OCI-LY1 (cell line): ENCODE measurements around the gene PXDC1.

Experiments used
- H2AFZ ChIP-seq: fragments of 200-600 bp; sonication (generic), shearing (Covaris generic); 2 replicates; pipeline ENCODE4 v1.6.0; 2014; ENCODE audit warnings: antibody characterized with exemption, mild to moderate bottlenecking, low read length
- H3F3A ChIP-seq: fragments of 200-600 bp; sonication (generic), shearing (Covaris generic); 2 replicates; pipeline ENCODE4 v1.6.0; 2014; ENCODE audit warnings: mild to moderate bottlenecking, antibody characterized with exemption, low read length, moderate library complexity; ENCODE audit not compliant: insufficient read depth
- H3K27ac ChIP-seq: fragments of 200-600 bp; sonication (generic); 2 replicates; pipeline ENCODE4 v1.5.1; 2014; ENCODE audit warnings: low read length, mixed run types, mild to moderate bottlenecking, low read depth; ENCODE audit not compliant: poor library complexity, severe bottlenecking
- H3K27me3 ChIP-seq: fragments of 200-600 bp; sonication (generic); 2 replicates; pipeline ENCODE4 v1.6.0; 2014; ENCODE audit warnings: antibody characterized with exemption, mild to moderate bottlenecking, low read length, moderate library complexity; ENCODE audit not compliant: insufficient read depth
- H3K36me3 ChIP-seq: fragments of 200-600 bp; sonication (generic); 2 replicates; pipeline ENCODE4 v1.6.1; 2014; ENCODE audit warnings: mild to moderate bottlenecking, antibody characterized with exemption, low read length, moderate library complexity, mixed read lengths; ENCODE audit not compliant: insufficient read depth
- H3K4me1 ChIP-seq: fragments of 200-600 bp; sonication (generic); 2 replicates; pipeline ENCODE4 v1.5.1; 2014; ENCODE audit warnings: mild to moderate bottlenecking, low read length, moderate library complexity; ENCODE audit not compliant: insufficient read depth, severe bottlenecking
- H3K4me2 ChIP-seq: fragments of 200-600 bp; sonication (generic), shearing (Covaris generic); 2 replicates; pipeline ENCODE4 v1.6.1; 2014; ENCODE audit warnings: low read length
- H3K4me3 ChIP-seq: fragments of 200-600 bp; sonication (generic); 2 replicates; pipeline ENCODE4 v1.5.1; 2014; ENCODE audit warnings: low read length, low read depth, mild to moderate bottlenecking, mixed read lengths; ENCODE audit not compliant: poor library complexity, severe bottlenecking
- H3K79me2 ChIP-seq: fragments of 200-600 bp; shearing (Covaris generic); 2 replicates; pipeline ENCODE4 v1.6.1; 2016; ENCODE audit warnings: mixed run types, low read length, mixed read lengths; ENCODE audit not compliant: insufficient read depth
- H3K9ac ChIP-seq: fragments of 200-600 bp; sonication (generic), shearing (Covaris generic); 2 replicates; pipeline ENCODE4 v1.6.1; 2014; ENCODE audit warnings: mild to moderate bottlenecking, low read length, mixed read lengths
- H3K9me2 ChIP-seq: fragments of 200-600 bp; sonication (generic), shearing (Covaris generic); 2 replicates; pipeline ENCODE4 v1.6.1; 2014; ENCODE audit warnings: low read depth, mild to moderate bottlenecking, low read length, mixed read lengths
- H3K9me3 ChIP-seq: fragments of 200-600 bp; shearing (Covaris generic); 2 replicates; pipeline ENCODE4 v1.6.1; 2014; ENCODE audit warnings: low read length, mixed read lengths
- H4K20me1 ChIP-seq: fragments of 200-600 bp; sonication (generic), shearing (Covaris generic); 2 replicates; pipeline ENCODE4 v1.6.0; 2016; ENCODE audit warnings: mild to moderate bottlenecking, low read length; ENCODE audit not compliant: insufficient read depth
- CTCF ChIP-seq: fragments of 200-600 bp; sonication (generic), shearing (Covaris generic); IDR thresholded peaks from 2 replicates; pipeline ENCODE4 v1.5.1; 2017; ENCODE audit warnings: mild to moderate bottlenecking, antibody characterized with exemption, low read length, moderate library complexity, mixed read lengths
- EZH2 ChIP-seq: fragments of 200-600 bp; sonication (generic), shearing (Covaris generic); IDR thresholded peaks from 2 replicates; pipeline ENCODE4 v1.8.0; 2017; ENCODE audit warnings: borderline replicate concordance, mixed run types, mild to moderate bottlenecking, antibody characterized with exemption, low read length, moderate library complexity, mixed read lengths

PXDC1 gene

GRCh38 chr6:3747100-3747737, 4.3 kb downstream of the PXDC1 start:
- Histone ChIP-seq H4K20me1 (no peaks in the 10 kb centered on the region), H3K27ac (no peak overlapping the region)

DNA sequence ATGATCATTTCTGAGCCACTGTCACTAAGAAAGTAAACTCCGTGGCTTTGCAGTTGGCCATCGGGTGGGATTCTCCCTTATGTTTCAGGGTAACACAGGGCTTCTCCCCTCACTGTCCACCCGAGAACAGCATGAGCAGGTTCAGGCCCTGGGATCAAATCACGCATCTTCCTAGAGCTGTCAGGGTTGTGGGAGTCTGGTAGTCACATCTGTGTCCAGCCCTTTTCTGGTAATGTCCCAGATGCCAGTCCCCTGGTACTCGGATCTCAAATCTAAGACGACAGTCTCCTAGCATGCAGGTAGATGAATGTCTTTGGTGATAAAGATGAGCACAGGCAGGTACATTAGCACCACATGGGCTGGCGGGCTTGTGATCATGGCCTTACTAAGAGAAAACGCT, 4.8 kb downstream of the PXDC1 start:
- H3K4me2 ChIP-seq = no peak overlapping the region
- no peaks in the 10 kb centered on the region for H3F3A ChIP-seq
- H3K27me3 ChIP-seq = no peaks in the 10 kb centered on the region; the same call in 1 of the 2 replicates
- H3K27ac ChIP-seq = no peak overlapping the region
- H4K20me1 ChIP-seq = no peaks in the 10 kb centered on the region
- H3K9me2 ChIP-seq = no peaks in the 10 kb centered on the region
- peaks cover 11% of the 10 kb centered on the region for H3K4me1 ChIP-seq
- H3K4me3 ChIP-seq = no peak overlapping the region
- no peaks in the 10 kb centered on the region for H3K36me3 ChIP-seq
- H3K9ac ChIP-seq = no peak overlapping the region
- H3K9me3 ChIP-seq = no peaks in the 10 kb centered on the region
- no peak overlapping the region for H2AFZ ChIP-seq
- TF ChIP-seq CTCF (no peak), EZH2 (no peak)
- H3K79me2 ChIP-seq = no peaks in the 10 kb centered on the region

More at GRCh38 chr6:3747100-3747737, 4.3 kb downstream of the PXDC1 start:
- H2AFZ ChIP-seq = no peak overlapping the region
- no peaks in the 10 kb centered on the region for H3K79me2 ChIP-seq
- no peak overlapping the region for H3K4me2 ChIP-seq
- H3K4me1 ChIP-seq = peaks cover 9% of the 10 kb centered on the region
- H3K9me2 ChIP-seq = no peaks in the 10 kb centered on the region
- H3F3A ChIP-seq = no peaks in the 10 kb centered on the region
- no peaks in the 10 kb centered on the region for H3K9me3 ChIP-seq
- no peaks in the 10 kb centered on the region for H3K36me3 ChIP-seq
- no peaks in the 10 kb centered on the region; the same call in 1 of the 2 replicates for H3K27me3 ChIP-seq
- no peak overlapping the region for H3K9ac ChIP-seq
- no peak for TF ChIP-seq CTCF
- TF ChIP-seq EZH2 = no peak
- no peak overlapping the region for H3K4me3 ChIP-seq

DNA sequence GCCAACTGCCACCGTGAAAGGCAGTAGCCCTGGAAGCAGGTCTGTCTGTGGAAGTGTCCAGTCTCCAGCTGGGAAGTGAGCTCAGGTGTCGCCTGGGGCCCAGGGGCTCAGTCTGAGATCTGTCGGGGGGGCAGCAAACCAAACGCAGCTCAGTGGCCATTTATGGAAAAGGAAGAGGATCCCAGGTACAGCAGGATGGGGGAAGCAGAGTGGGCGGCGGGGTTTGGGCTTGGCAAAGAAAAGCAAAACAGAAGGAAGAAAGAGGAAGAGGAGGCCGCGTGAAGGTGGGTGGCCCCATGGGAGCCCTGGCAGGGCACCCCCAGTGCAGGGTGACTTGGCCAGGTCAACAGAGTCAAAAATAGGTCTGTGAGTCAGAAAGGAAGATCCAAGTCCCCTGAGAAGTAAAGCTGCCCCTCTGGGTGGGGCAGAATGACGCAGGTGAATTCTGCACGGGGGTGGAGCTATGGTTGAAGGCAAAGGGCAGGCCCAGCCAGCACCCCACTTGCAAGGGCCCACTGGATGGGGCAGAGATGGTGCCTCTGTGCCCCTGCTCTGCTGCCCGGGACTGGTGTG, 5.3 kb downstream of the PXDC1 start:
- H3K9me2 ChIP-seq = no peaks in the 10 kb centered on the region
- H3K9me3 ChIP-seq = no peaks in the 10 kb centered on the region
- no peaks in the 10 kb centered on the region for H4K20me1 ChIP-seq
- no peaks in the 10 kb centered on the region for H3K36me3 ChIP-seq
- no peaks in the 10 kb centered on the region; the same call in 1 of the 2 replicates for H3K27me3 ChIP-seq
- H3K4me3 ChIP-seq = no peak overlapping the region
- TF ChIP-seq CTCF (no peak), EZH2 (no peak)
- no peak overlapping the region for H3K27ac ChIP-seq
- no peaks in the 10 kb centered on the region for H3F3A ChIP-seq
- H3K4me2 ChIP-seq = no peak overlapping the region
- no peak overlapping the region for H2AFZ ChIP-seq
- no peaks in the 10 kb centered on the region for H3K79me2 ChIP-seq
- H3K4me1 ChIP-seq = peaks cover 11% of the 10 kb centered on the region
- no peak overlapping the region for H3K9ac ChIP-seq
